Fibroblast of lung (primary cell): ENCODE measurements around the gene PCID2. TPM values are rescaled to one million over a fixed set of nuclear protein-coding genes. Genes with fewer than 3 reads are reported as not detected.

Source experiments
- DNase-seq, 2 donors: peaks; one replicate each; pipeline versions ENCODE4 v3.0.0 to v3.0.0-alpha.2; 2010; ENCODE audit warnings: low read depth in 2 of 2
- H2AFZ ChIP-seq: 2 replicates; pipeline ENCODE4 v1.5.1; 2012; ENCODE audit warnings: low read length, control low read depth, inconsistent platforms
- H3K27ac ChIP-seq: 2 replicates; pipeline ENCODE4 v1.5.1; 2011; ENCODE audit warnings: low read length, control low read depth; ENCODE audit not compliant: insufficient read depth
- H3K27me3 ChIP-seq: 2 replicates; pipeline ENCODE4 v1.5.1; 2011; ENCODE audit warnings: mild to moderate bottlenecking, low read length; ENCODE audit not compliant: control insufficient read depth, insufficient read depth
- H3K36me3 ChIP-seq: 2 replicates; pipeline ENCODE4 v1.5.1; 2011; ENCODE audit warnings: low read length; ENCODE audit not compliant: control insufficient read depth, insufficient read depth
- H3K4me1 ChIP-seq: 2 replicates; pipeline ENCODE4 v1.5.1; 2011; ENCODE audit warnings: low read length; ENCODE audit not compliant: control insufficient read depth, insufficient read depth; ENCODE audit errors: extremely low read depth
- H3K4me2 ChIP-seq: 2 replicates; pipeline ENCODE4 v1.5.1; 2011; ENCODE audit warnings: low read length, control low read depth; ENCODE audit not compliant: insufficient read depth; ENCODE audit errors: extremely low read depth
- H3K4me3 ChIP-seq, 4 experiments: fragments of 200-600 bp in 1 of 4; sonication (generic) in 1 of 4; replicated peaks in 1 of 4; 2 replicates each; pipeline ENCODE4 v1.5.1; 2011 to 2016; ENCODE audit warnings: low read length in 4 of 4, low read depth in 3 of 4, mild to moderate bottlenecking in 3 of 4, control low read depth in 2 of 4, inconsistent platforms in 1 of 4, mixed read lengths in 1 of 4; ENCODE audit not compliant: insufficient read depth in 1 of 4; ENCODE audit errors: control extremely low read depth in 1 of 4
- H3K79me2 ChIP-seq: 2 replicates; pipeline ENCODE4 v1.5.1; 2012; ENCODE audit warnings: mild to moderate bottlenecking, low read length, inconsistent platforms; ENCODE audit not compliant: control insufficient read depth, insufficient read depth
- H3K9ac ChIP-seq: 2 replicates; pipeline ENCODE4 v1.5.1; 2011; ENCODE audit warnings: mild to moderate bottlenecking, low read length, control low read depth; ENCODE audit not compliant: insufficient read depth
- H3K9me3 ChIP-seq: 2 replicates; pipeline ENCODE4 v1.5.1; 2012; ENCODE audit warnings: low read depth, low read length; ENCODE audit not compliant: control insufficient read depth, insufficient read depth
- H4K20me1 ChIP-seq: 2 replicates; pipeline ENCODE4 v1.5.1; 2011; ENCODE audit warnings: low read length; ENCODE audit not compliant: control insufficient read depth, insufficient read depth; ENCODE audit errors: extremely low read depth
- EZH2 ChIP-seq: IDR thresholded peaks from 2 replicates; pipeline ENCODE4 v1.5.1; 2012; ENCODE audit warnings: low read length, control low read depth, mild to moderate bottlenecking; ENCODE audit errors: missing control alignments
- polyA plus RNA-seq, 2 donors: library from polyadenylated mRNA; depleted of rRNA in 1 of 2; stranded (reverse) in 1 of 2; unstranded in 1 of 2; fragments of >200 nt; gene quantifications; 2 replicates each; pipeline ENCODE4 v1.2.1, GENCODE V29; 2011 to 2012; ENCODE audit warnings: missing spikeins in 1 of 2
- total RNA-seq: library from RNA; depleted of rRNA; stranded (reverse); fragments of >200 nt; gene quantifications from 2 replicates; pipeline ENCODE4 v1.2.1, GENCODE V29; 2014
- TF ChIP-seq, protein P1 (sequence below), 2 donors: IDR thresholded peaks in 1 of 2; conservative IDR thresholded peaks in 1 of 2; 1 replicate in 1 of 2; 2 replicates in 1 of 2; pipeline ENCODE4 v1.5.1; 2011 to 2012; ENCODE audit warnings: low read length in 2 of 2, control low read depth in 1 of 2, inconsistent platforms in 1 of 2, low read depth in 1 of 2, mild to moderate bottlenecking in 1 of 2

PCID2 gene
- total and polyA plus RNA-seq, 2 donors (not counting 1 experiment from before 2014, with no cell fraction given), result 93.5 to 113 TPM

DNA sequence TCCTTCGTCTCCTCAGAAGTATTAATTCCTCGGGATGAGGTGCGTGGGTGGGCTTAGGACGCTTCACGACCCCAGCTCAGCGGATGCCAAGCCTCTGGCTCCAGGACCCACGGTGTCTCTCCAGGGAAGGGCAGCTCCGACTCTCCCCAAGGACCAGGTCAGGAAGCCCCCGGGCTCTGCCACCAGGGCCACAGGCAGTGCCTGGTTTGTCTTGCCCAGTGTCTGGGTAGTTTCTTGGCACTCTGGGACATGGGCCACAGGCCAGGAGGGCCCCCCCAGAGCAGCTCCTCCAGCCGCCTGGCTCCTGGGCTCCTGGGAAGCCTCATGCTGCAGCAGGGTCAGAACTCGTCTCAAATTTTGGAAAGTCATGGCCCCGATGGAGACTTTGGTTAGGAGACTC is 47.5 kb downstream of the PCID2 start:
- DNase-seq, result no peak
- Histone ChIP-seq H3K27ac (no peak overlapping the region), H2AFZ (no peak overlapping the region), H3K4me2 (no peak overlapping the region), H4K20me1 (no peaks in the 10 kb centered on the region), H3K27me3 (no peaks in the 10 kb centered on the region), H3K79me2 (no peaks in the 10 kb centered on the region), H3K4me3 (no peak overlapping the region), H3K9me3 (no peaks in the 10 kb centered on the region), H3K36me3 (no peaks in the 10 kb centered on the region), H3K9ac (no peak overlapping the region), H3K4me1 (peaks cover 2% of the 10 kb centered on the region)
- TF ChIP-seq, protein P1, sequence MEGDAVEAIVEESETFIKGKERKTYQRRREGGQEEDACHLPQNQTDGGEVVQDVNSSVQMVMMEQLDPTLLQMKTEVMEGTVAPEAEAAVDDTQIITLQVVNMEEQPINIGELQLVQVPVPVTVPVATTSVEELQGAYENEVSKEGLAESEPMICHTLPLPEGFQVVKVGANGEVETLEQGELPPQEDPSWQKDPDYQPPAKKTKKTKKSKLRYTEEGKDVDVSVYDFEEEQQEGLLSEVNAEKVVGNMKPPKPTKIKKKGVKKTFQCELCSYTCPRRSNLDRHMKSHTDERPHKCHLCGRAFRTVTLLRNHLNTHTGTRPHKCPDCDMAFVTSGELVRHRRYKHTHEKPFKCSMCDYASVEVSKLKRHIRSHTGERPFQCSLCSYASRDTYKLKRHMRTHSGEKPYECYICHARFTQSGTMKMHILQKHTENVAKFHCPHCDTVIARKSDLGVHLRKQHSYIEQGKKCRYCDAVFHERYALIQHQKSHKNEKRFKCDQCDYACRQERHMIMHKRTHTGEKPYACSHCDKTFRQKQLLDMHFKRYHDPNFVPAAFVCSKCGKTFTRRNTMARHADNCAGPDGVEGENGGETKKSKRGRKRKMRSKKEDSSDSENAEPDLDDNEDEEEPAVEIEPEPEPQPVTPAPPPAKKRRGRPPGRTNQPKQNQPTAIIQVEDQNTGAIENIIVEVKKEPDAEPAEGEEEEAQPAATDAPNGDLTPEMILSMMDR (conservative IDR thresholded peaks at IDR 0.05 in 1 of 2, IDR thresholded peaks at IDR 0.05 in 1 of 2; ENCODE audit: low read depth in 1 of 2, low read length in 2 of 2), result no peak
- no peak for TF ChIP-seq EZH2

DNA sequence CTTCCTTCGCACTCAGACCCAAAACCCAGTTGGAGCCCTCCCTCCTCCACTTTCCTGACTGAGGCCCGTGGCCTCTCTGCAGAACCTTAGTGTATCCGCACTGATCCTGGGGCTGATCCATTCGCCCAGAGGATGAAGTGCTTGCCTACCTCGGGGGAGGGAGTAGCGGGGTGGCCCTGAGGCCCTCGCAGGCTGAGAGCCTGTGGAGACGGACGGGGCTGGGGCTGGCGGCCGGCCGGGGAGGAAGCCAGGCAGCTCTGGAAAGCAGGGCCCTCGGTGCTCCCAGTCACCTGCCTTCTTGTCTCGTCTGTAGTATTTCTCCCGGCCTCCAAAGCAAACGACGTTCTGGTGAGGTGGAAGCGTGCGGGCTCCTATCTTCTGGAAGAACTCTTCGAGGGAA is 48.8 kb downstream of the PCID2 start:
- no peak overlapping the region for H3K4me3 ChIP-seq
- DNase-seq, result no peak

DNA sequence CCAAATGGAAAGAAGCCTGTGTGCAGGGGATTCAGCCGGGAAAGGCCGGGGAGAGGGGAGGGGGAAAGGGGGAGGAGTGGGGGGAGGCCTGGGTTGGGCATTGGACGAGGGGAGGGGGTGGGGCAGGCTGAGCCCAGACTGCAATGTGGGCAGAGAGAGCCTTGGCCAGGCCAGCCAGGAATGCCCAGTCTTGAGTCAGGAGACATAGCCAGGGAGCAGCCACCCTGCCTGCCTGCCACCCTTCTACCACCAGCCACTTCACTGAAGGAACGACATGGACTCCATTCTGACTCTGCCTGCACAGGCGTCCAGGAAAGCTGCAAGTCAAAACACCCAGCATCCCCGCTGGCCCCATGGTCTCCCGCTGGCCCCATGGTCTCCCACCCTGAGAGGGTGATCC is 49.5 kb downstream of the PCID2 start:
- Histone ChIP-seq H3K27ac (no peak overlapping the region), H4K20me1 (no peaks in the 10 kb centered on the region), H3K4me1 (peaks cover 3% of the 10 kb centered on the region), H3K27me3 (no peaks in the 10 kb centered on the region), H3K4me2 (no peak overlapping the region), H3K9ac (no peak overlapping the region), H2AFZ (no peak overlapping the region), H3K36me3 (no peaks in the 10 kb centered on the region), H3K4me3 (no peak overlapping the region), H3K79me2 (no peaks in the 10 kb centered on the region), H3K9me3 (no peaks in the 10 kb centered on the region)
- DNase-seq, result no peak
- TF ChIP-seq EZH2, result no peak
- TF ChIP-seq, protein P1 (conservative IDR thresholded peaks at IDR 0.05 in 1 of 2, IDR thresholded peaks at IDR 0.05 in 1 of 2; ENCODE audit: low read depth in 1 of 2, low read length in 2 of 2), result no peak

More for the DNA sequence above, 48.8 kb downstream of the PCID2 start:
- Histone ChIP-seq H3K9ac (no peak overlapping the region), H3K27me3 (no peaks in the 10 kb centered on the region), H3K4me1 (peaks cover 2% of the 10 kb centered on the region), H4K20me1 (no peaks in the 10 kb centered on the region), H3K79me2 (no peaks in the 10 kb centered on the region), H3K27ac (no peak overlapping the region), H2AFZ (no peak overlapping the region), H3K36me3 (no peaks in the 10 kb centered on the region), H3K9me3 (no peaks in the 10 kb centered on the region), H3K4me2 (no peak overlapping the region)
- TF ChIP-seq EZH2, result no peak
